A673 (cell line): ENCODE measurements around the gene TMEM47. TPM values are rescaled to one million over a fixed set of nuclear protein-coding genes. Genes with fewer than 3 reads are reported as not detected.

ENCODE experiments used
- BruUV-seq: library from RNA; stranded (reverse); fragments of 400-500 nt; replicated peaks from 2 replicates; lab custom pipeline; 2021; lab: Mats Ljungman, UMichigan
- CTCF ChIA-PET: fragments of 300-600 bp; sonication (Branson Sonifier 250); formaldehyde crosslinking; loops from one replicate; lab custom pipeline; 2022; ENCODE audit warnings: antibody characterized with exemption; lab: Charles Lee
- POLR2A ChIA-PET: fragments of 300-600 bp; sonication (Branson Sonifier 250); formaldehyde crosslinking; loops from one replicate; lab custom pipeline; 2022; ENCODE audit warnings: antibody characterized with exemption; ENCODE audit not compliant: low non-redundant PET; lab: Charles Lee
- DNase-seq: peaks from one replicate; pipeline ENCODE4 v3.0.0-alpha.2; 2015; ENCODE audit warnings: low spot score
- H3K27ac ChIP-seq: fragments of 200-600 bp; sonication (generic); 2 replicates; pipeline ENCODE4 v1.5.1; 2016; ENCODE audit warnings: mixed run types, low read depth, mild to moderate bottlenecking, mixed read lengths, antibody characterized with exemption, low read length; ENCODE audit not compliant: poor library complexity, severe bottlenecking
- H3K27me3 ChIP-seq: fragments of 200-600 bp; sonication (generic); replicated peaks from 2 replicates; pipeline ENCODE4 v1.6.1; 2017; ENCODE audit warnings: mixed run types, low read depth, mild to moderate bottlenecking, mixed read lengths, antibody characterized with exemption, low read length; ENCODE audit not compliant: insufficient read depth, poor library complexity
- H3K36me3 ChIP-seq: fragments of 200-600 bp; sonication (generic); 2 replicates; pipeline ENCODE4 v1.6.1; 2016; ENCODE audit warnings: mixed run types, mild to moderate bottlenecking, mixed read lengths, antibody characterized with exemption, low read length; ENCODE audit not compliant: insufficient read depth, poor library complexity, severe bottlenecking
- H3K4me1 ChIP-seq: fragments of 200-600 bp; sonication (generic); 2 replicates; pipeline ENCODE4 v1.6.1; 2017; ENCODE audit warnings: mixed run types, mild to moderate bottlenecking, mixed read lengths, antibody characterized with exemption, low read length; ENCODE audit not compliant: insufficient read depth, poor library complexity, severe bottlenecking
- H3K4me3 ChIP-seq: fragments of 200-600 bp; sonication (generic); 2 replicates; pipeline ENCODE4 v1.5.1; 2016; ENCODE audit warnings: low read depth, mixed run types, mild to moderate bottlenecking, mixed read lengths, low read length; ENCODE audit not compliant: poor library complexity, severe bottlenecking
- H3K9me3 ChIP-seq: fragments of 200-600 bp; sonication (generic); 2 replicates; pipeline ENCODE4 v1.6.1; 2016; ENCODE audit warnings: mixed run types, low read depth, mild to moderate bottlenecking, mixed read lengths, antibody characterized with exemption, low read length; ENCODE audit not compliant: poor library complexity, severe bottlenecking
- CTCF ChIP-seq: fragments of 300-800, 200-600 bp; sonication (generic); conservative IDR thresholded peaks from 2 replicates; pipeline ENCODE4 v1.5.1; 2017; ENCODE audit warnings: low read depth, mild to moderate bottlenecking, antibody characterized with exemption, low read length, moderate library complexity, mixed read lengths
- EZH2 ChIP-seq: fragments of 200-600 bp; sonication (generic); IDR thresholded peaks from 2 replicates; pipeline ENCODE4 v1.6.1; 2017; ENCODE audit warnings: borderline replicate concordance, low read depth, mild to moderate bottlenecking, mixed read lengths, antibody characterized with exemption, low read length; ENCODE audit not compliant: poor library complexity, severe bottlenecking
- intact Hi-C: fragments of 100-400 bp; cut with micrococcal nuclease; formaldehyde crosslinking; loops from one replicate; pipeline ENCODE4 v1.10.0; 2022; ENCODE audit not compliant: unreplicated experiment
- total RNA-seq: library from RNA; stranded (reverse); gene quantifications from 2 replicates; pipeline ENCODE4 v1.2.3, GENCODE V29; 2021

Gene TMEM47
- total RNA-seq, 1 experiment from 2014 or later = 36.4 TPM

- no peak overlapping the region for H3K4me3 ChIP-seq
- intact Hi-C loops = loop anchor here (10.0 kb wide), 1 partner anchor 268 kb away; no protein-coding TSS in a partner anchor
- peak overlapping the region; percentile 43 for H3K27ac ChIP-seq
- peaks cover 16% of the 10 kb centered on the region for H3K36me3 ChIP-seq
- no peaks in the 10 kb centered on the region for H3K9me3 ChIP-seq
- peaks cover 39% of the 10 kb centered on the region for H3K4me1 ChIP-seq
- no peaks in the 10 kb centered on the region for H3K27me3 ChIP-seq
- CTCF ChIA-PET = no interaction called here
- no peak for TF ChIP-seq EZH2
- no peak for TF ChIP-seq CTCF
- no peak for DNase-seq
- no TSS peak for BruUV-seq
- POLR2A ChIA-PET = no interaction called here
These were observed 24.7 kb downstream of the TMEM47 start for GRCh38 chrX:34632384-34632783.

- ChIA-PET CTCF (no interaction called here), POLR2A (no interaction called here)
- H3K9me3 ChIP-seq = no peaks in the 10 kb centered on the region
These were observed 25.4 kb downstream of the TMEM47 start for GRCh38 chrX:34631479-34632220.

GRCh38 chrX:34629572-34629971 is 27.5 kb downstream of the TMEM47 start:
- intact Hi-C loops = no loop called here
- Histone ChIP-seq H3K4me1 (peaks cover 43% of the 10 kb centered on the region), H3K36me3 (peaks cover 12% of the 10 kb centered on the region), H3K4me3 (no peak overlapping the region), H3K27ac (peak overlapping the region; percentile 5), H3K9me3 (no peaks in the 10 kb centered on the region), H3K27me3 (no peaks in the 10 kb centered on the region)
- no TSS peak for BruUV-seq
- ChIA-PET POLR2A (no interaction called here), CTCF (no interaction called here)
- no peak for TF ChIP-seq CTCF
- TF ChIP-seq EZH2 = no peak
- DNase-seq = peak; percentile 61

More at GRCh38 chrX:34631479-34632220, 25.4 kb downstream of the TMEM47 start:
- peaks cover 40% of the 10 kb centered on the region for H3K4me1 ChIP-seq
- H3K27me3 ChIP-seq = no peaks in the 10 kb centered on the region
- no TSS peak for BruUV-seq
- peaks cover 16% of the 10 kb centered on the region for H3K36me3 ChIP-seq
- no peak overlapping the region for H3K4me3 ChIP-seq
- peak; percentile 54 for DNase-seq
- intact Hi-C loops = loop anchor here (10.0 kb wide), 1 partner anchor 267 kb away; no protein-coding TSS in a partner anchor
- TF ChIP-seq CTCF = no peak
- no peak for TF ChIP-seq EZH2
- no peak overlapping the region for H3K27ac ChIP-seq
